ENCODE measurements around the gene NECAB2.

GRCh38 chr16:84036982-84037425 lies 69.0 kb downstream of the NECAB2 start:
- no peak for TF ChIP-seq YY1 (IDR thresholded peaks at IDR 0.05; ENCODE audit: insufficient read depth, insufficient read length)
- no peak for TF ChIP-seq ZNF274 (IDR thresholded peaks at IDR 0.05; ENCODE audit: low read depth, low read length)
